RWPE2 (cell line): Measurements from ENCODE around the gene TCTN3.

Experiments used
- ATAC-seq: fragments of 200-7000 bp; cut with Tn5 transposase; 3 replicates; pipeline ENCODE4 v1.9.1; 2021; ENCODE audit warnings: low read depth
- DNase-seq: peaks from one replicate; pipeline ENCODE4 v3.0.0-alpha.2; 2020; ENCODE audit warnings: low spot score
- H3K27ac ChIP-seq: fragments of 450-650 bp; 2 replicates; pipeline ENCODE4 v1.5.1; 2017; ENCODE audit warnings: mild to moderate bottlenecking; ENCODE audit not compliant: poor library complexity, severe bottlenecking
- H3K27me3 ChIP-seq: fragments of 250-450 bp; sonication (Bioruptor Pico); 2 replicates; pipeline ENCODE4 v1.5.1; 2021; ENCODE audit warnings: mild to moderate bottlenecking, moderate library complexity; ENCODE audit not compliant: insufficient read depth, poor library complexity, severe bottlenecking
- H3K36me3 ChIP-seq: fragments of 250-450 bp; sonication (Bioruptor Pico); 2 replicates; pipeline ENCODE4 v1.5.1; 2020; ENCODE audit warnings: low read depth, mild to moderate bottlenecking, moderate library complexity
- H3K4me1 ChIP-seq: fragments of 250-450 bp; sonication (Bioruptor Pico); 2 replicates; pipeline ENCODE4 v1.5.1; 2021; ENCODE audit warnings: mild to moderate bottlenecking, moderate library complexity; ENCODE audit not compliant: insufficient read depth, poor library complexity, severe bottlenecking
- H3K4me3 ChIP-seq: fragments of 250-450 bp; sonication (Bioruptor Pico); 2 replicates; pipeline ENCODE4 v1.5.1; 2021; ENCODE audit warnings: mild to moderate bottlenecking, moderate library complexity; ENCODE audit not compliant: severe bottlenecking
- H3K9me3 ChIP-seq: fragments of 250-450 bp; sonication (Bioruptor Pico); 2 replicates; pipeline ENCODE4 v1.5.1; 2021; ENCODE audit warnings: mild to moderate bottlenecking, moderate library complexity; ENCODE audit not compliant: severe bottlenecking
- TF ChIP-seq, protein P1 (sequence below): fragments of 450-650 bp; IDR thresholded peaks from one replicate; pipeline ENCODE4 v1.5.1; 2017; ENCODE audit warnings: mild to moderate bottlenecking, moderate library complexity; ENCODE audit not compliant: poor library complexity, severe bottlenecking

TCTN3 gene, protein sequence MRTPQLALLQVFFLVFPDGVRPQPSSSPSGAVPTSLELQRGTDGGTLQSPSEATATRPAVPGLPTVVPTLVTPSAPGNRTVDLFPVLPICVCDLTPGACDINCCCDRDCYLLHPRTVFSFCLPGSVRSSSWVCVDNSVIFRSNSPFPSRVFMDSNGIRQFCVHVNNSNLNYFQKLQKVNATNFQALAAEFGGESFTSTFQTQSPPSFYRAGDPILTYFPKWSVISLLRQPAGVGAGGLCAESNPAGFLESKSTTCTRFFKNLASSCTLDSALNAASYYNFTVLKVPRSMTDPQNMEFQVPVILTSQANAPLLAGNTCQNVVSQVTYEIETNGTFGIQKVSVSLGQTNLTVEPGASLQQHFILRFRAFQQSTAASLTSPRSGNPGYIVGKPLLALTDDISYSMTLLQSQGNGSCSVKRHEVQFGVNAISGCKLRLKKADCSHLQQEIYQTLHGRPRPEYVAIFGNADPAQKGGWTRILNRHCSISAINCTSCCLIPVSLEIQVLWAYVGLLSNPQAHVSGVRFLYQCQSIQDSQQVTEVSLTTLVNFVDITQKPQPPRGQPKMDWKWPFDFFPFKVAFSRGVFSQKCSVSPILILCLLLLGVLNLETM

DNA sequence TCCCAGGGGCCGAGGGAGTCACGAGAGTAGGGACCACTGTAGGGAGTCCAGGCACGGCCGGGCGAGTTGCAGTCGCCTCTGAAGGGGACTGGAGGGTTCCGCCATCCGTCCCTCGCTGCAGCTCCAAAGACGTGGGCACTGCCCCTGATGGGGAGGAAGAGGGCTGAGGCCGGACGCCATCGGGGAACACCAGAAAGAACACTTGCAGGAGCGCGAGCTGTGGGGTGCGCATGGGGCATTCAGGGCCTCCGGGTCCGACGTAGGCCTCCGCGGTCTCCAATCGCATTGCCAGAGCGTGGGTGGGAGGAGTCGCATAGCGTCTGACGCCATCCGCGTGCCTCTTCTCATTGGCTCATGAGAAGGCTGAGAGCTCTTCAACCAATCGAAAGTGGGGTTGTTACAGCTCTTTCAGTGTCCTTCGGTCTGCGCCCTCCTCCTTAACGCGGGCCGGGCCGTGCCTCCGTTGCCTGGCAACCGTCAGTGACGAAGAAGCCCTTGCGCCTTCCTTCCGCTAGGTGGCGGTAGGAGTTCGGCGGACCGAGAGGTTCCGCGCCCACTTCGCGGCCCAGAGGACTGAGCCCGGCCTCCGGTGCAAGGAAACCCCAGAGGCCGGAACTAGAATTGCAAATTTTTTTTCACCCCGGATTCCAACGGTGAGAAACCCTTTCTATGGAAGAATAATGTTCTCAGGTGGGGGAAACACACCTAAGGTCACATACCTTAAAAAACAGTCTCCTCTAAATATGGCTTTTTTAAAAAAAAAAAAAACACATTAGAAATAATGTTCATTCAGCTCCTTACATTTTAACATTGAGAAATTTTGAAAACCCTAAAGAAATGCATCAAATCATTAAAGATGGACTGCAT lies at the start of gene TCTN3:
Gene TCTN3 (minus strand): TSS at position 260 of the 867 bp plus-strand sequence. CDS start 28 bp downstream, at position 232.
- peak within 1 kb of the TSS; percentile 58 for H3K4me3 ChIP-seq
- H3K36me3 ChIP-seq = peaks cover 34% of the 10 kb centered on the region
- peak; percentile 98 for DNase-seq
- H3K27me3 ChIP-seq = no peaks in the 10 kb centered on the region
- ATAC-seq = peak; percentile 99
- H3K4me1 ChIP-seq = peaks cover 3% of the 10 kb centered on the region
- TF ChIP-seq, protein P1, sequence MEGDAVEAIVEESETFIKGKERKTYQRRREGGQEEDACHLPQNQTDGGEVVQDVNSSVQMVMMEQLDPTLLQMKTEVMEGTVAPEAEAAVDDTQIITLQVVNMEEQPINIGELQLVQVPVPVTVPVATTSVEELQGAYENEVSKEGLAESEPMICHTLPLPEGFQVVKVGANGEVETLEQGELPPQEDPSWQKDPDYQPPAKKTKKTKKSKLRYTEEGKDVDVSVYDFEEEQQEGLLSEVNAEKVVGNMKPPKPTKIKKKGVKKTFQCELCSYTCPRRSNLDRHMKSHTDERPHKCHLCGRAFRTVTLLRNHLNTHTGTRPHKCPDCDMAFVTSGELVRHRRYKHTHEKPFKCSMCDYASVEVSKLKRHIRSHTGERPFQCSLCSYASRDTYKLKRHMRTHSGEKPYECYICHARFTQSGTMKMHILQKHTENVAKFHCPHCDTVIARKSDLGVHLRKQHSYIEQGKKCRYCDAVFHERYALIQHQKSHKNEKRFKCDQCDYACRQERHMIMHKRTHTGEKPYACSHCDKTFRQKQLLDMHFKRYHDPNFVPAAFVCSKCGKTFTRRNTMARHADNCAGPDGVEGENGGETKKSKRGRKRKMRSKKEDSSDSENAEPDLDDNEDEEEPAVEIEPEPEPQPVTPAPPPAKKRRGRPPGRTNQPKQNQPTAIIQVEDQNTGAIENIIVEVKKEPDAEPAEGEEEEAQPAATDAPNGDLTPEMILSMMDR = peak; percentile 99
- no peak within 1 kb of the TSS for H3K27ac ChIP-seq
- H3K9me3 ChIP-seq = no peaks in the 10 kb centered on the region

DNA sequence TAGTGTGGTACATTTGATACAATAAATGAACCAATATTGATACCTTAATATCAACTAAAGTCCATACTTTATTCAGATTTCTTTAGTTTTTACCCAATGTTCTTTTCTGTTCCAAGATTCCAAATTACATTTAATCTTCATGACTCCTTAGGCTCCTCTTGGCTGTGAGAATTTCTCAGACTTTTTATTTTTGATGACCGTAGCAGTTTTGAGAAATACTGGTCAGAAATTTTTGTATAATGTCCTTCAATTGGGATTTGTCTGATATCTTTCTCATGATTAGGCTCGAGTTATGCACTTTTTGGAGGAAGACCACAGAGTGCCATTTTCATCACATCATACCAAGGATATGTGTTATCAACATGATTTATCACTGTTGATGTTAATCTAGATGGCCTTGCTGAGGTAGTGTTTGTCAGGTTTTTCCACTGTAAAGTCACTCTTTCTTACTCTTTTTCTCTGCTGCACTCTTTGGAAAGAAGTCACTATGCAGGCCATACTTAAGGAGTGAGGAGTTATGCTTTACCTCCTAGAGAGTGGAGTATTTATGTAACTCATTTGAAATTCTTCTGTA lies 49.3 kb upstream of the TCTN3 start:
- H3K27ac ChIP-seq = no peak overlapping the region
- no peak for ATAC-seq
- no peak overlapping the region for H3K4me3 ChIP-seq
- H3K36me3 ChIP-seq = no peaks in the 10 kb centered on the region
- H3K4me1 ChIP-seq = no peaks in the 10 kb centered on the region
- no peaks in the 10 kb centered on the region for H3K27me3 ChIP-seq
- TF ChIP-seq, protein P1 = no peak
- H3K9me3 ChIP-seq = no peaks in the 10 kb centered on the region
- no peak for DNase-seq

DNA sequence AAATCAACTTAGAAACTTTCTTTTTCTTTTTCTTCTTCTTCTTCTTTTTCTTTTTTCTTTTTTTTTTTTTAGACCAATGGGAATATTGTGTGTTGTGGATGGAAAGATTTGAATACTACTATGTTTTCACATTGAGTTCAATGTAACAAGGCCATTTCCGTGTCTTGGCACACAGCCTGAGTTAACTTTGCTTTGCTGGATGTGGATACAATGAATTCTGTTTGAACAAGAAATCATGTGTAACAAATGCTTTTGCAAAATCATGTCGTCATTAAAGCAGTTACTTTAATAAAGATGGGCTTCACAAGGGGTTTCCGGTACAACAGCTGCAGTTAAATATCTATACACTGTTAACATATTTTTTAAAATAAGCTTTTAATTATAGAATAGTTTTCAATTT lies 48.8 kb upstream of the TCTN3 start:
- ATAC-seq (no peak), DNase-seq (no peak)
- H3K27ac ChIP-seq = no peak overlapping the region

DNA sequence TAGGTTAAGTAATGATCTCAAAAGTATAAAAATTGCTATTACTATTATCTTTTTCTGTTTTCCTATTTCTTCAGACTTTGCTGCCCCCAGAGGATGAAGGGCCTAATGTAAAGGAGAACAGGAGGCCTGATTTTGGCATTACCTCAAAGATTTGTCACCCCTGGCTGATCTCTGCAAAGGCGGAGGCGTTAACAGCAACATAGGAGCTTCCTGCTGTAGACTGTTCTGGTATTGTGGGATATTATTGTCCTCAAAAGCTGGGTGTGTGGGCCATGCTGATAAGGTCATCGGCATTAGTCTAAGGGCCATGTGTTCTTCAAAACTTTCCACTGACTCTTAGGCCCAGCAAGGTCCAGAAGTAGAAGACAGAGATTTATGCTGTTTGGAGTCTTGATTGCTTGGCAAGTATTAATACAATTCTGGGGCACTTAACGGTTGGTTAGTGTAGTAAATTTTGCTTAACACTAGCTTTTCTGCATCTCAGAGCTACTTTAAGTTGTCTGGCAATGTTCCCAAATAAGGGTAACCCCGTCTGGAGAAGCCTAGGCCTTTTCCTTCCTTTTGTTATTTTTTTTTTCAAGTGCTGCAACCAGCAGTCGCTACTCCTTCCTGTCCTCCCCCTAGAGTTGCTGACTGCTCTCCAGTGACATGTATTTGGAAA lies 48.2 kb upstream of the TCTN3 start:
- TF ChIP-seq, protein P1 = no peak
- Histone ChIP-seq H3K9me3 (no peaks in the 10 kb centered on the region), H3K27me3 (no peaks in the 10 kb centered on the region), H3K4me1 (no peaks in the 10 kb centered on the region), H3K27ac (no peak overlapping the region), H3K36me3 (no peaks in the 10 kb centered on the region), H3K4me3 (no peak overlapping the region)
- DNase-seq = no peak
- no peak for ATAC-seq

More for the DNA sequence above, 48.8 kb upstream of the TCTN3 start:
- no peaks in the 10 kb centered on the region for H3K36me3 ChIP-seq
- H3K27me3 ChIP-seq = no peaks in the 10 kb centered on the region
- no peaks in the 10 kb centered on the region for H3K9me3 ChIP-seq
- no peak overlapping the region for H3K4me3 ChIP-seq
- TF ChIP-seq, protein P1 = no peak
- H3K4me1 ChIP-seq = no peaks in the 10 kb centered on the region
